SU-DHL-6 (cell line): ENCODE results near the gene DUSP12.

ENCODE experiments used
- H2AFZ ChIP-seq: fragments of 200-600 bp; sonication (generic); 2 replicates; pipeline ENCODE4 v1.6.1; 2014; ENCODE audit warnings: low read depth, mild to moderate bottlenecking, moderate library complexity, mixed read lengths, antibody characterized with exemption, low read length; ENCODE audit not compliant: severe bottlenecking
- H3F3A ChIP-seq: fragments of 200-600 bp; shearing (Covaris generic); 2 replicates; pipeline ENCODE4 v1.6.0; 2016; ENCODE audit warnings: antibody characterized with exemption, mild to moderate bottlenecking; ENCODE audit not compliant: insufficient read depth
- H3K27ac ChIP-seq: fragments of 200-600 bp; sonication (generic); 2 replicates; pipeline ENCODE4 v1.5.1; 2016; ENCODE audit warnings: low read depth, mild to moderate bottlenecking, low read length, moderate library complexity, mixed read lengths
- H3K27me3 ChIP-seq: fragments of 200-600 bp; sonication (generic), shearing (Covaris generic); 2 replicates; pipeline ENCODE4 v1.6.0; 2014; ENCODE audit warnings: mild to moderate bottlenecking, low read length
- H3K36me3 ChIP-seq: fragments of 200-600 bp; sonication (generic); 2 replicates; pipeline ENCODE4 v1.6.1; 2014; ENCODE audit warnings: mild to moderate bottlenecking, low read length, mixed read lengths
- H3K4me2 ChIP-seq: fragments of 300-600, 200-600 bp; shearing (Covaris generic), sonication (generic); 2 replicates; pipeline ENCODE4 v1.6.0; 2014; ENCODE audit warnings: low read length, low read depth, mild to moderate bottlenecking; ENCODE audit not compliant: poor library complexity, severe bottlenecking
- H3K4me3 ChIP-seq: fragments of 200-600 bp; sonication (generic); 2 replicates; pipeline ENCODE4 v1.5.1; 2014; ENCODE audit warnings: antibody characterized with exemption, low read length, mild to moderate bottlenecking, mixed read lengths; ENCODE audit not compliant: insufficient read depth, poor library complexity, severe bottlenecking
- H3K79me2 ChIP-seq: fragments of 200-600 bp; sonication (generic); 2 replicates; pipeline ENCODE4 v1.6.1; 2014; ENCODE audit warnings: mild to moderate bottlenecking, low read length, moderate library complexity; ENCODE audit not compliant: insufficient read depth
- H3K9ac ChIP-seq: fragments of 200-600 bp; sonication (generic); 2 replicates; pipeline ENCODE4 v1.7.0; 2014; ENCODE audit warnings: mild to moderate bottlenecking, low read length
- H3K9me2 ChIP-seq: fragments of 200-600 bp; sonication (generic); replicated peaks from 2 replicates; pipeline ENCODE4 v1.6.1; 2014; ENCODE audit warnings: low read length; ENCODE audit not compliant: insufficient read depth
- H3K9me3 ChIP-seq: fragments of 200-600 bp; sonication (generic); 2 replicates; pipeline ENCODE4 v1.6.1; 2014; ENCODE audit warnings: low read length, mixed read lengths; ENCODE audit not compliant: insufficient read depth
- H4K20me1 ChIP-seq: fragments of 200-600 bp; sonication (generic); 2 replicates; pipeline ENCODE4 v1.6.1; 2014; ENCODE audit warnings: low read depth, mild to moderate bottlenecking, antibody characterized with exemption, low read length, moderate library complexity, mixed read lengths
- CTCF ChIP-seq: fragments of 200-600 bp; sonication (generic); IDR thresholded peaks from one replicate; pipeline ENCODE4 v1.5.1; 2017; ENCODE audit warnings: antibody characterized with exemption, mild to moderate bottlenecking, low read length, moderate library complexity; ENCODE audit not compliant: insufficient read depth, poor library complexity, severe bottlenecking
- EZH2phosphoT487 ChIP-seq: fragments of 200-600 bp; sonication (generic), shearing (Covaris generic); conservative IDR thresholded peaks from 2 replicates; pipeline ENCODE4 v1.6.1; 2018; ENCODE audit warnings: mild to moderate bottlenecking, antibody characterized with exemption, low read length, moderate library complexity, mixed read lengths

The DUSP12 gene

GRCh38 chr1:161709373-161709772 lies 40.2 kb upstream of the DUSP12 start:
- peaks cover 20% of the 10 kb centered on the region for H3K36me3 ChIP-seq
- peak overlapping the region; percentile 91 for H3K4me2 ChIP-seq
- H3F3A ChIP-seq: peaks cover 54% of the 10 kb centered on the region

DNA sequence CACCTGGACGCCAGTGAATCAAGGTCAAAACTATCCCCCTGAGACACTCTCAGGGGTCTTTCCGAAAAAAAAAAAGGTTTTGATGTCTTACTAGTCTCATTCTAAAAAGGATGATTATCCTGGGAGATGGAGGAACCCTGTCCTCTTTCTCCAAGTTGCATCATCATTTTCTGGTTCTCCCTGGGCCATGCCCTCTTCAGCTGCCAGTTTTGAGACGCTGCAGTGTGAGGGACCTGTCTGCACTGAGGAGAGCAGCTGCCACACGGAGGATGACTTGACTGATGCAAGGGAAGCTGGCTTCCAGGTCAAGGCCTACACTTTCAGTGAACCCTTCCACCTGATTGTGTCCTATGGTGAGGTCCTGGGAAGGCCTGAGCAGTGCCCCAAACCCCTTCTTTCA lies 39.0 kb upstream of the DUSP12 start:
- H3K36me3 ChIP-seq: peaks cover 20% of the 10 kb centered on the region
- TF ChIP-seq CTCF: no peak
- no peak for TF ChIP-seq EZH2phosphoT487
- H3K9ac ChIP-seq: peak overlapping the region; percentile 75; the same call in 1 of the 2 replicates
- peaks cover 42% of the 10 kb centered on the region for H3K79me2 ChIP-seq
- H3K27ac ChIP-seq: peak overlapping the region; percentile 98; the same call in 1 of the 2 replicates
- H2AFZ ChIP-seq: no peak overlapping the region
- H3K4me2 ChIP-seq: peak overlapping the region; percentile 91
- H4K20me1 ChIP-seq: 0 out of 2 replicates have a peak, but pooled peaks cover 5% of the 10 kb centered on the region
- H3K27me3 ChIP-seq: no peaks in the 10 kb centered on the region
- H3K9me2 ChIP-seq: no peaks in the 10 kb centered on the region
- H3K9me3 ChIP-seq: no peaks in the 10 kb centered on the region
- peaks cover 56% of the 10 kb centered on the region for H3F3A ChIP-seq
- no peak overlapping the region for H3K4me3 ChIP-seq

More at GRCh38 chr1:161709373-161709772, 40.2 kb upstream of the DUSP12 start:
- Histone ChIP-seq H2AFZ (no peak overlapping the region), H3K9me2 (no peaks in the 10 kb centered on the region), H3K27ac (peak overlapping the region; percentile 98), H3K9me3 (no peaks in the 10 kb centered on the region), H3K27me3 (no peaks in the 10 kb centered on the region), H3K9ac (peak overlapping the region; percentile 75), H4K20me1 (0 out of 2 replicates have a peak, but pooled peaks cover 5% of the 10 kb centered on the region), H3K79me2 (peaks cover 42% of the 10 kb centered on the region), H3K4me3 (peak overlapping the region; percentile 78)
- no peak for TF ChIP-seq CTCF
- no peak for TF ChIP-seq EZH2phosphoT487

- H3K27me3 ChIP-seq: no peaks in the 10 kb centered on the region
- peak overlapping the region; percentile 15; the same call in 1 of the 2 replicates for H3K9ac ChIP-seq
- H3K27ac ChIP-seq: peak overlapping the region; percentile 77
- H3K4me2 ChIP-seq: peak overlapping the region; percentile 57
- H3F3A ChIP-seq: peaks cover 30% of the 10 kb centered on the region
- TF ChIP-seq EZH2phosphoT487 (no peak), CTCF (no peak)
- no peaks in the 10 kb centered on the region for H3K79me2 ChIP-seq
- no peaks in the 10 kb centered on the region for H3K9me3 ChIP-seq
- H4K20me1 ChIP-seq: no peaks in the 10 kb centered on the region
- peak overlapping the region; percentile 2 for H3K4me3 ChIP-seq
- peak overlapping the region; percentile 43 for H2AFZ ChIP-seq
- no peaks in the 10 kb centered on the region for H3K9me2 ChIP-seq
- no peaks in the 10 kb centered on the region for H3K36me3 ChIP-seq
These were observed 30.8 kb upstream of the DUSP12 start for GRCh38 chr1:161718559-161719324.
